Stimulated activated CD8-positive, alpha-beta memory T cell treated with anti-CD3 and anti-CD28 coated beads, Interleukin-4, amount 100 ng/mL, for 4 hours (primary cell): ENCODE results near the gene WWTR1.

Source experiments
- DNase-seq, 2 donors: peaks; one replicate each; pipeline ENCODE4 v3.0.0-alpha.2; 2020; ENCODE audit warnings: low read depth in 2 of 2, low spot score in 1 of 2

Gene WWTR1

DNA sequence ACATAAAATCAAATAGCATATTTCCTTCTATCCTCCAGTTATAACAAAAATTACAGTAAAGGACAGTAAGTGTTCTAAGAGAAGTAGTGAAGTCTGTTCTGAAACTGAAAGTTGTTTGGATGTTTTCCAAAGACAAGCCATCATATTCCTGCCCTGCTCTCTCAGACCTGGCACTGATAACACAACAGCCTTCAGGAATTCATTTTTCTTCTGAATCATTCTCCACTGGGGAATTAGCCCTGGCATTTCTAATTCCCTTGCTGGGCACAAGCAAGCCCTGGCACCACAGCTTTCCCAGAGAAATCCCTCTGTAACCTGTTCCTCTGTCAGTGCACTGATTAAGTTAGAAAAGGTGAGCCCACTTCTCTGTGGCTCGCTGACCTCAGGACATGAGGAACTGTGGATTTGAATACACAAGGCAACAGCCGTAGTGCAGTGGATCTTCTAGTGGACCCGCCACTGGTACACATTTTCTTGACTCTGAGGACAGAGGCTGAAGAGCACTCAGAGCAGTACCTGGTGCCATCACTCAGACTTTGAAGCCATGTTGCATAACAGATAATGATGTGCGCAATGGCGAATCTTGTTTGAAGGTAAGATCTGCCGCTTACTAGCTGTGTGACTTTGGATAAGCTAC is 61.6 kb downstream of the WWTR1 start:
- DNase-seq, result no peak

DNA sequence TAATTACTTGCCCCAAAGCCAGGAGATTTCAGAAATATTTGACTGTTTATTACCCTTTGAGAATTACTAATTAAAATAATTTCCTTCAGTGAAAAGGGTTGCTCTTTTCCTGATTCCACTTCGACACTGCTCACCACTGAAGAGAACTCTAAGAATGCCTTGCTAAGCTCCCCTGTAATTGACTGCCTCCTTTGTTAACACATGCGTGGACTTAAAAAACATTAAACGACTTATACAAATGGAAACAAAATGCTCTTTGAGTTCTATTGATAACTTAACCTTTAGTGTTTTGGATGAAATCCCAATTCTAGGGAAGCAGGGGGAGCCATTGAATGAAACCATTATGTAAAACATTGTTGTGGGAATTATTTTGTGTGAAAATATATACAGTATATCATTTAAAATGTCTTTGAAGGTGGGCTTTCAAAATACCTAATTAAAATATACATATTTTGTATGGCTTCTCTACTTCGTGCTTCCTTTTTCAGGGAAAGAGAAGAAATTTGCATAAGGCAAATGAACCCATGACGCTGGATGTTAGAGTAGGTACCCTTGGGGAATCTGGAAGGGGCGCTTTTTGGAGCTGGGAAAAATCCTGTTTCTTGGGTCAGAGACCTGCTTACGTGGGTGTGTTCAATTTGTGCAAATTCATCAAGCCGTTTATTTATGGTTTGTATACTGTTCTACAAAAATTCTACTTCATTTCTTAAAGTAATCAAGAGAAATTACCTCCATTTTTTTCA is 64.2 kb downstream of the WWTR1 start:
- no peak for DNase-seq

DNA sequence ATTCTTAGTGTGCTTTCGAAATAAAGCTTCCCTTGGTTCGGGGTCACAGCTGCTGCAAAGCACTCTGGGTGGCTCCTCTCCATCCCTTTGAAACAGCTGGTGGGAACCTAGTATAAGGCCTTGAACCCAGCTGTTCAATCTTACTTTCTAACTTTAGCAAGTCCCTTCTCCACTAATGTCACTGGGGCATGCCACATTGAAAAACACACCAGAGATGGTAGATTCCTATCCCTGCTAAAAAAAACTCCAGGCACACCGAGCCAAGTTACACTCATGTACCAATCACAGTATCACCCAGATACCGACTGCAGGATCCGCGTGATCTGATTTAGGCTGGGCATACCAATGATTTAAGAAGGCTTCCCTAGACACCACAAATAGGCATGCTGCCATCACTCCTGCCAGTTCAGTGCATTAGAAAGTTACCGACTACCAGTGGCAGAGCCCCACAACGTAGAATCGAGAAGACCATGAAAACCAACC is 65.0 kb downstream of the WWTR1 start:
- no peak for DNase-seq

DNA sequence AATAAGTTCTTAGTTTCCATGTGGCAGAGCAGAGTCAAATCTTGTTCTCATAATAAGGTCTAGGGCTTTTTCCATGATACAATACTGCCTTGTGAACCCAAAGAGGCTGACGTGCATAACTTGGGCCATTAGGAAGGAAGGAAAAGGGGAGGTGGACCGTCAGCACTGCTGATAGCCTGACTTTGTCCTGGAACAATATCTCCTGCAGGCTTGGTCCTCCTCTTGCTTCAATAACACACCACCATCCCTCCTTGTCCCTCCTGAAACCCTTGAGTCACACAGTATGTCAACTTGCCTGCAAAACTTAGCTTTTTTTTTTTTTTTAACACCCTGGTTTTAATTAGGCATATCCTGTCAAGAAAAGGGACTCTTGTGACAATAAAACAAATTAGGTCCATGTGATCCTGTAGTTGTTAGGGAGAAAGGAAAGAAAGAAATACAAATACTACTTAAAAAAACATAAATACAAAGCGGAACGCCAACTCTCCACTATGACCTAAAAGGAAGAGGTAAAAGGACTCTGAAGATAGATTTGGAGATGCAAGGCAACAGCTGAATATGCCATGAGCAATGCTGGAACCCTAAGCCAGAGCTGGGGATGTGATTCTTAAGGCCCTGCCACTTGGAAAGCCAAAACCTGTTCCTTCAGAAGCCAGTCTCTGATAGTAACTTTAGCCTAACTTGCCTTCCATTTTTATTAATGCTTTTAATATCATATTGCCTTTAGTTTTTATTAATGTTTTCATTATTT is 67.0 kb downstream of the WWTR1 start:
- no peak for DNase-seq

DNA sequence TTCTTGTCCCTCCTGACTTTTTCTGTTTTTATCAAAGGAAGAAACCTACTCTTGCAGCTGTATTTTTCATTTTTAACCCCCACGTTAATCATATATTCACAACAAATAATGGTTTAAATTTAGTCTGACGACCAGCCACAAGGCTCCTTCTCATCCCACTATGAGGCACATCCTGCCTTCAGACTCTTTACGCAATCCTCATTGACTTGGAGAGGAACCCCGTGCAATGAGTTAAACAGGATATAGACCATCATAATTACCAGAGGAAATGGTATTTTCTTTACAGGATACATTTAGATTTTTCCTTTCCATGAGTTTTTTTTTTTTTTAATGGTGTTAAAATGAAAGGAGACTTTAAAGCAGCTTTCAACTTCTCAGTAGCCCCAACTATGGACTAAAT is 68.5 kb downstream of the WWTR1 start:
- DNase-seq, result no peak

DNA sequence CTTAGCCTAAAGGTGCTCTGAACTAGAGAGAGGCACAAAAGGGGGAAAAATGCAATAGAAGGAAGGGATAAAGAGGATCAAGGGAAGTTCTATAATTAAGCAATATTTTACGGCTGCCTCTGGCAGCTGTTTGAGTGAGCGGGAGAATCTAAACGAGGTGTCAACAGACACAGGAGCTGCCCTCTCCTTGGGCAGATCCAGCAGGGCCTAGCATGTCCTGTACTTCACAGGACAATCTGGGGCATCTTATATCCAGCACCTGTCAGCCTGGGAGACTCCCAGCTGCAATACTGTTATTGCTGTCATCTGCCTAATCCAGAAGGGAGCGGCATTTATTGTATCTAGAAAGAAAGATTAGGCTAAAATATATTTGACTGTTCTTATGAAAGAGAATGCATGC is 68.9 kb downstream of the WWTR1 start:
- no peak for DNase-seq

DNA sequence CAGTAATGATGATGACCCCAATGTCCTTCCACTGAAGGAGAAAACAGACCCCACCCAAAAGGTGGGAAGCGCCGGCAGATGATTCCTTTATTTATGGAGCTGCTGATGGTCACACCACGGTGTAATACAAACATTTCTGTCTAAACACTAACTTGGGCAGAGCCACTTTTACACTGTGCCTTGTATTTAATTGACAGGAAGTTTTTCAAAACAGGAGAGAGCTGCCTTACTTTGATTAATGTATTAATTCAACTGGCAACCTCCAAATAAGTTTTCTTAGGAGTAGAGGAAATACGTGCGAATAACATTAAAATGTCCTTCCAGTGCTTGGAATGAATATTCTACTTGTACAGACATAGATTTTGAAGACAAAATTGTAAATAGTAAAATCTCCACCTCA is 70.4 kb downstream of the WWTR1 start:
- no peak for DNase-seq

DNA sequence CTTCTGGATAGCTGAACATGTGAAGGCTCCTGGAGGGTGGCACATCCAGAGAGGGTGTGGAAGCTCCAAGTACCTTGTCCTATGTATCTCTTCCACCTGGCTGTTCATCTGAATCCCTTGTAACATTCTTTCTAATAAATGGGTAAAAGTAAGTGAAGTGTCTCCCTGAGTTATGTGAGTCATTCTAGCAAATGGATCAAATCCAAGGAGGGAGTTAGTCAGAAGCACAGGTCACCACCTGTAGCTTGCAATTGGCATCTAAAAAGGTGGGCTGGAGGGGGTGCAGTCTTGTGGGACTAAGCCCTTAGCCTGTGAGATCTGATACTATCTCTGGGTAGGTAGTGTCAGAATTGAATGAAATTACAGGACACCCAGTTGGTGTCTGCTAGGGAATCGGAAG is 71.0 kb downstream of the WWTR1 start:
- DNase-seq, result no peak

DNA sequence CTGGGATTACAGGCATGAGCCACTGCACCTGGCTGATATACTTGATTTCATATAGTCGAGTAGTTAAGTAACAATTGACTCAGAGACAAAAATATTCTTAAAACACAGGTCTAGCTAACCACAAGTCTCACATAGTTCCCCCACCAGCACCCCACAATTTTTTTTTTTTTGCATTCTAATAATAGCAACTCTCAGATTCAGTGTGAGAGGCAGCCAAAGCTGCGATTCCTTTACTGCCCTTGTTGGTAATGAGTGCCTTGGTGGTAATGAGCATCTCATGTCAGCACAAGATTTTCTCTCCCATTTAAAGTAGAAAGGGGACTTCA is 72.5 kb downstream of the WWTR1 start:
- no peak for DNase-seq

DNA sequence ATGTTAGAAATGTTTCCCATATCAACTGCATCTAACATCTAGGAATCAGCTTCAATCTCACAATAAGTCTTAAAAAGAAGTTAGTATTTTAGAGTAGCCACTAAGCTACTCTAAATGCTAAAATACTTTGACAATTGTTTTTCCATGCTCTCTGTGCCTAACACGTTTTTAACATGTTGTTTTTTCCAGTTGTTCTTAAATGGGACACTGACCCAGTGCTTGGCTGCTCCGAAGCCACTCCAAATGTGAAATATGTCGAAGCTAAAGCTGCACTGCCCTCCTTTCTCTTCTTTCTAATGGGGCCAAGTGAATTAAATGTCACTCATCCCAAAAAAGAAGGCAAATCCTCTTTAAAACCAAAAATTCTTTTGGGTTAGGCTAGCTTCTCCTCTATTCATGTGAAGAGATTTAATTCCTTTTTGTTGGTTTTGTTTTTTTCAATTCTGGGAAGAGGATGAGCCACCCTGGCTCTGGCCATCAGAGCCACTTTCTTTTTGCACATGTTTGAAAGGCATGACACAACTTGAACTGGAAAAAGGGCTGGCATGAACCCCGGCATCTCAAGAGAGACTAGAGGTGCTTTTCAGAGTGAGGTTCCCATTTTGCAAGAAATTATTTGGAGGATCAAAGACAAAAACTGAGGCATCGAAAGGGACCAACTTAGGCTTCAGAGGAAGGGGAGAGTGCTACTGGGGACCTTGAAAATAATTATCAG is 73.7 kb downstream of the WWTR1 start:
- DNase-seq, result no peak

DNA sequence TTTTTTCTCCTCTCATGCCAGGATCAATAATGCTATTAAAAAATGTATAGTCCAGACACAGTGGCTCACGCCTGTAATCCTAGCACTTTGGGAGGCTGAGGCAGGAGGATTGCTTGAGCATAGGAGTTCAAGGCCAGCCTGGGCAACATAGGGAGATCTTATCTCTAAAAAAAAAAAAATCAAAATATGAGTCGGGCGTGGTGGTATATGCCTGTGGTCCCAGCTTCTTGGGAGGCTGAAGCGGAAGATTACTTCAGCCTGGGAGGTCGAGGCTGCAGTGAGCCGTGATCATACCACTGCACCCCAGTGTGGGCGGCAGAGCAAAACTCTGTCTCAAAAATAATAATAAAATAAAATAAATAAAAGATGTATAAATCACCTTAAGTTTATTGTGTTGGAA is 75.4 kb downstream of the WWTR1 start:
- DNase-seq, result no peak

DNA sequence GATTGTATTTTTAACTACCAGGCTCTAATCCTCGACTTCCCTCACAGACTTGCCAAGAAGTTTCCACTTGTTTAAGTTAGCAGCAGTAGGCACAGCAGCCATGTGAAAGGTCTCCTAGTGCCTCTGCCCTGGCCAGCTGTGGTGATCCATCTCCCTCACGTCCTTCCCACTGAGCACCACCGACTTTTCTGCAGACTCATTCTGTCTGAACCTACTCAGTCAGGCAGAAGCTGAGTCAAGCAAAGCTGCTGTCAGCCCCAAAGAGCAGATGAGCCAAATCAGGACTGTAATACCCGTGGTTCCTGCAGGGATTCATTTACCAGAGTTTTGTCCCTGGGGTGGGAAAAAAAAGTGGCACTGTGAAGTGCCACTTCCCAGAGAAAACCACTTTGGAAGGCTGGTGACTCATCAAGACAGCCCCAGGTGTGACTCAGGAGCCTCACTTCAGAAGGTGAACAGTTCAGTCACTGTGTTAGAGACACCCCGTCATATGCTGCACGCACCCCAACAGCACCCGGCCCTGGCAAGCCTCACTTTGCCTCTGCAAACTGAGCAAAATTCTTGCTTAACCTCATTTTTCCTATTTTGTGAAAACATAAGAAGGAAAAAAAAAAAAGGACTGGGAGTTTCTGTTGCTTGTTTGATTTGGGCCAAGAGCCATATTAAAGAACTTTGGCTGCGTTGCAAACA is 76.0 kb downstream of the WWTR1 start:
- DNase-seq, result no peak

DNA sequence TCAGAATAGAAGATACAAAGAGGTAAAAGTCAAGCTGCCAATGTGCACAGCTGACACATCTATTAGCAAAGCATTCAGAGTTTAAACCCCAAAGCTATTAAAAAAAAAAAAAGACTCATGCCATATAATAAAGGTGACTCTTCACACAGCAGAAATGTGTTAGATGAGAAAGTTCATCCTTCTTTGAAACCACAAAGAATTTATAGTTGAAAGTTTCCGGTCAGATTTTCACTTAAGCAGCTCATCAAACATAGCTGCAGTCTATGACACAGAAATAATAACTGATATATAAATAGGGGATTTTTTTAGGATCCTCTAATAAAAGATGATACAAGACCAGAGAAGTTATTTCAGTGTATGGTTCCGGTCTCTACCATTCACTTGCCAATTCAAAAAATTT is 76.6 kb downstream of the WWTR1 start:
- no peak for DNase-seq

DNA sequence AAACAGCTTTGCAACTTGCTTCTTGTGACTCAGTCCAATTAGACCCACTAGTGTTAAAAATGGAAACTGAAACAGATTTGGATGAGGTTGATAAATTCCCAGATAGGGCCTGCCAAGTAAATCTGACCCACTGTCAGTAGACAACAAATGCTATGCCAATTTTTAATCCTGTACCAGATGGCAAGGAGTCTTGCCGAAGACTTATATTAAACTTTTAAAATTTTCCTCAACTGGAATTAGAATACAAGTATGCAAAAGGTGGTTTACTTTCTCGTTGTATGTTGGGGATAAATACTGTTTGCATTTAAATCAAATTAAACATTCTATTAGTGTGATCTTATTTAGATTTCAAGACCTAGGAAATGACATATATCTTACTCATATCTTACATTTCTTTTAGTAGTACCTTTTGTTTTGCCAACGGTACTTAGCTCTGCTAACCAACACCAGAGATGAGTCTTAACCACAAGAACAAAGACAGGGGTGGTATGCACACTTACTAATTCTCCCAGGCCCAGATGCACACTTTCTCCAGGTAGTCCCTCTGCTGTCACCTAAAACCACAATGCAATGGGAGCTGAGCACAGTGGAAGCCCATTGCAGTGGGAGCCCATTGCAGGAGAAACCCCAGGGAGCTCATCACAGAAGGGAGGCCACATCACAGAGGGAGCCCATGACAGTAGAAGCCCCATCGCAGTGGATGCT is 77.8 kb downstream of the WWTR1 start:
- no peak for DNase-seq

DNA sequence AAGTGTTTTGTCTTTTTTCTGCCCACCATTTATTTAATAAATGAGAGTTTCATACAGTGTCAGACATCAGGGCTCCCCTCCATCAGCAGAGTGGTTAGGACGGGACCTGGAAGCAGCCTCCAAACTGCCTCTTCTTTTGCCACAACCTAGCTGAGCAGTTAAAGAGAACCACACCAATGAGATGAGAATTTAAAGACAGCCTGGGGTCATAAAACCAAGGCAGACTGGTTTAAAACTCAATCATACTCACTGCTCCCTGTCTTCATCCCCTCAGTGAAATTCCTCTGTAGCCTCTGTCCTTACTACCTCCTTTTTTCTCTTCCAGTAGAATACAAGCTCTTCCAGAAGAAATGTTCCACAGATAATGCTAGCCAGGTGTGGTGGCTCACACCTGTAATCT is 78.7 kb downstream of the WWTR1 start:
- DNase-seq, result no peak

DNA sequence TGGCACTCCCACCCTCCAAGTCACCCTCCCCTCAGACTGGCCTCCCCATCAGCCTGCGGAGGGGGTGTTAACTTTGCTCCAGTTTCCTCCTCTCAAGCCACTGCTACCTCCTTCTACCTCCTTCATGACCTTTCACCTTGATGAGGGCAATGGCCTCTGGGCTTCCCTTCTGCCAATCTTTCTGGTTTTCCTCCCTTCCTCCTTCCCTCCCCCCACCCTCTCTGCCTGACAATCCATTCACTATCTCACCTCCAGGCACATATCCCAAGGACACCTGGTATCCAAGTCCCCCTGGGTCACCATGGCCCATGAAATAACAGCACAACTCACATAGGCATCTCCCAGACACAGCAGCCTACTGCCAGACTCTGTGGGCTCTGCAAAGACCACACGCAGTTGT is 80.0 kb downstream of the WWTR1 start:
- no peak for DNase-seq

DNA sequence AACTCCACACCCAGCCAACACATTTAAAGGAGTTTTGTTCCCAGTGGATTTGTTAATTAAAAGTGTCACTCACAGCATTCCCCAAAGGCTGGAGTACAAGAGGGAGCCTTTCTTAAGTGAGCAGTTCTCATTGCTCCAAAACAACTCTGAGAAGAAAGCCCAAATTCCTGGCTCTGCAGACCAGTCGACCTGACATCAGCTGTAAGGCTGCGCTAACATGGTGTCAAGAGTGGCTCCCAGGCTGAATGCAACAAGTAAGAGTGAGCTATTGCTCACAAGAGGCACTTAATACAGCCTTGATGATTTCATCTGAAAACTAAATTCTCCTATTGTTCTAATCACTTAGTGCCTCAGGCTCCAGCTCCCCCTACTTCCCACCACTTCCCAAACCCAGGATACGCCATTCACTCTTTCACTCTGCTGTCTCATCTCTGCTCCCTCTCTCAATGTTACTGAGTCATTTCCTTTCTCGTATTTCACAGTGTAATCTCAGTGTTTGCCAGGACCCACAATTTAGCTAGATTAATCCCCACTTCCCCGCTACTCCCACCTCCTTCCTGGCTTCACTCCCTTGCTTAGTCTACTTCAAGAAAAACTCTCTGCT is 81.8 kb downstream of the WWTR1 start:
- DNase-seq, result no peak

DNA sequence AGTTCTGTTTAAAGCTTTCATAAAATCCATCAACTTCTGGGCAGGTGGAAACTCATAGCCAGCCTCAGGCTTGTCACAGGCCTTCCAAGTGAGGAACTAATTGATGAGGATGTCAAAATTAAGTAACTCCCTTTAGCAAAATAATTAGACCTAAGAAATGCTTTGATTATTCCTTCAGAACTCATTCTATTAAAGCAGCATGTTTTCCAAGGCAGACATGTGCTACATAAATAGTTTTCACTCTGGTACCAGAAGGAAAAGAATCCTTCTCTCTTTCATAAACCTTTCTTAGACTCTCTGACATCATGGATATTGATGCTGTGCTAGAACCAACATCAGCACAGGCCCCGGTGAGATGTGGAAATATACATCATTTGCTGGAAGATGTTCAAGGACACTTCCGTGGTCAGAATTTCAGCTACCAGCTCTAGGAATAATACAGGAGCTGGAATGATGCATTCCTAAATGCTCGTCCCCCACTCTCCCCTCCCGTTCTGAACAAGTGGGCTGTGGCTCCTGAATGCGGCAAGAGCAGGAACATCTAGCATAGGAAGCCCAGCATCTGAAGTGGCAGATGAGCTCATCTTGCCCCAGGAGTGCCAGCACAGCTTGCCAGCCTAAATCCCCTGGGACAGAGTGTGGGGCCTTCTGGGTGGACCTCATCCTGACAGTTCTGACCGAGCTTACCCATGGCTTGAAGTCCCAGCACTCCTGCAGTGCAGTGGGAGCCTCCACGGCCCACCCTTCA is 82.4 kb downstream of the WWTR1 start:
- DNase-seq, result no peak

DNA sequence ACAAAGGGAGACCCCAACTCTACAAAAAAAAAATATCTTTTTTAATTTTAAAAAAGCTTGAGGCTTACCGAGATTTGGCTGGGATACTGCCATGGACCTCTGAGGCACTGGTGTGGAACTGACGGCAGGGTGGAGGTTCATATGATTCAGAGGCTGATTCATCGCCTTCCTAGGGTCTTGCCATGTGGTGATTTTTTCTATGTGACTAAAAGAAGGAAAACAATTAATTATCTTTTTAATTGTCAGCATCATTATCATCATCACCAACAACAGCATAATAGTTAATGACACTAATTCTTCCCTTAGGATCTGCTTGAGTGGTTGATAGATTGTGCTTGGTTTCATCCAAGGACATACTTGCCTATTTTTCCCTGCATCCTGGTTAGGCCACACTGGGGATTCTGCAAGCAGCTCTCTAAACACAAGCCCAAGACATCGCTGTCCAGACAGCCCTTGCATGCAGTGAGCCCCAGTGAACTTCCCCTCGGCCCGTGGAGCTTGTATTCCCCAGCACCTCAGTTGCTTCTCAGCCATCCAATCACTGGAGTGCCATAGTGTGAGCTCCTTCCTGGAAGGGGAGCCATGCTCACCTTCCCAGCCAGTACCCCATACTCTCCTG is 84.9 kb downstream of the WWTR1 start:
- no peak for DNase-seq
